SKM-1 (cell line): ENCODE measurements around the gene TFF3.
A peak's percentile ranks its signal among the peaks of the same experiment; 100 is the strongest.

ENCODE experiments used
- DNase-seq: peaks from one replicate; lab custom pipeline; 2025; ENCODE audit not compliant: unreplicated experiment; lab: John Stamatoyannopoulos, UW

The TFF3 gene

DNA sequence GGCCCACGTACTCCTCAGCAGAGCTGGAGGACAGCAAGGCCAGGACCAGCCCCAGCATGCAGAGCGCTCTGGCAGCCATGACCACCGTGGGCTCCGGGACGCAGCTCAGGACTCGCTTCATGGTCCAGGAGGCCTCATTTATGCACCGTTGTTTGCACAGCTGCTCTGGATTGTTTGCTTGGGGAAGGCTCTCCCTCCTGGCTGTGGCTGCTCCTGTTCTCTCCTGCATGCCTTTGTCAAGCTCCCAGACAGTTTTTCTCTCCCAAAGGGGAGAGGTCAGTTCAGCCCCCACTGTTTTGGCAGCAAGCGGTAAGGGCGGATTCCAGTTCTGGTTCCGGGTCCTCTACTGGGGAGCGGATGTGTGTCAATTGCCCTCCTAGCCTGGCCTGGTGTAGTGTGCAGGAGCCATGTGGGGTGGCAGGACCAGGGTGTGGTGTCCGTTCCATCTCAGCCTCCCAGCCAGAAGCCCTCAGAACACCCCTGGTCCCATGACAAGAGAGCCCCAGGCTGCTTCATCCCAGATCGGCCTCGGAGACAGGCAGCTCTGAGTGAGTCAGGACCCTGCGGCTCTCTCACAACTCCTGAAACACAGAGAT lies at the start of gene TFF3:
Gene TFF3 (minus strand): TSS at position 114 of the 596 bp plus-strand sequence. CDS start 35 bp downstream, at position 79.
- no peak for DNase-seq

GRCh38 chr21:42364304-42364865 lies 49.2 kb upstream of the TFF3 start:
- DNase-seq, result peak; percentile 22

- DNase-seq, result no peak
Measured at GRCh38 chr21:42363312-42363711, 48.1 kb upstream of the TFF3 start.

DNA sequence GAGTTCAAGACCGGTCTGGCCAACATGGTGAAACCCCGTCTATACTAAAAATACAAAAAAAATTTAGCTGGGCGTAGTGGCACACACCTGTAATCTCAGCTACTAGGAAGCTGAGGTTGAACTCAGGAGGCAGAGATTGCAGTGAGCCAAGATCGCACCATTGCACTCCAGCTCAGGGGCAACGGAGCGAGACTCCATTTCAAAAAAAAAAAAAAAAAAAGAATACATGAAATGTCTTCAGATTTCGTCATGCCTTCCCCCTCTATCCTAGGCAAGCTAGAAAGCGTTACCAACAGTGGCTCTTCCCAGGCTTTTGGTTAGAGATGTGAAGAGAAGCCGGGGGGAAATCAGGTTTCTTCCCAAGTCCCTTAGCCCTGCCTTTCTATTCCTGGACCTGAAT lies 47.5 kb upstream of the TFF3 start:
- no peak for DNase-seq

GRCh38 chr21:42362198-42362597 lies 47.0 kb upstream of the TFF3 start:
- DNase-seq, result no peak

DNA sequence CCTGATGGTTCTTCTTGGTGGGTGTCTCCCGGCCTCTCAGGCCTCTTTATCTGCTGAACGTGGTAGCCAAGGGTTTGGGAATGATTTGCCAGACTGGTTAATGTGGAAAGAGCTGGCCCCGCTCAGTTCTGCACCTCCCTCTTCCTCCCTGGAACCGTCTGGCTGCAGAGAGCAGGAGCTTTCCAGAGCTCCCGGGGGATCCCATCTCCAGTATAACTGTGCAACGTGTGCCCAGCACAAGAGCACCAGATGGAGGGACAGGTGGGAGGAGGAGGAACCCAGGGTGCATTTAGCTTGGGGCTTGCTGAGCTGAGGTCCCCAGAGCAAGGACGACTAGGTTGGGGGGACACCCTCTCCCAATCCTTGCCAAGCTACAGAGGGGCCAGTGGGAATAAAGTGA lies 46.1 kb upstream of the TFF3 start:
- DNase-seq, result no peak

DNA sequence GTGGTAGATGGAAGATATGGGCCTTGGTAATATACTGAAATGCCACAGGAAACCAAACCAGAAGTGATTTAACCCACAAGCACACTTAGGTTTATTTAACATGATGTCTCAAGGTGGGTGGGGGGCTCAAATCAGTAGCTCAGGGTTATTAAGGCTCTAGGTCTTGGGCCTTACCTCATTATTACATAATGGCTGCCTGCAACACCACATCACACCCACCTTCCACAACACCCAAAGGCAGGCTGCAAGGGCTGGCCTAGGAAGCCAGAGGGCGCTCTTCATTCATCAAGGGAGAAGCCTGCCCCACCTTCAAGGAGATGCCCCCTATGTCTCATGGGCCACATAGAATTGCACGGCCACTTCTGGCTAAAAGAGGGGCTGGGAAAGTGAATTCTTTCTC lies 45.1 kb upstream of the TFF3 start:
- no peak for DNase-seq

DNA sequence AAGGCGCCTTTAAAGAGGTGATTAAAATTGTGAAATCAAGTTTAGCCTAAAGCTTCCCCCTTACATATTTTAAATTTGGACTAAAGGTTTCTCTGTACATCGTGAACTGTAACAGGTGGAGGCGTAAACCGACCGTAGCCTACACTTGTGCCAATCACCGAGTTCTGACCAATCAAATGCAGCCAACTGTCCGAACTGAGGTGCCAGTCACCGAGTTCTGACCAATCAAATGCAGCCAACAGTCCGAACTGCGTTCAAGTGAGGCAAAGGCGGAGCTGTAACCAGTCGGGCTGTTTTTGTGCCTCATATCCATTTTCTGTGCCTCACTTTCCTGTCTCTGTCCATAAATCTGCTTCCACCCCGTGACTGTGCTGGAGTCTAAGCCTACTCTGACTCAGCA lies 43.7 kb upstream of the TFF3 start:
- DNase-seq, result no peak

GRCh38 chr21:42358261-42358660 lies 43.1 kb upstream of the TFF3 start:
- DNase-seq, result no peak

- DNase-seq, result no peak
Measured at GRCh38 chr21:42357307-42357706, 42.1 kb upstream of the TFF3 start.

DNA sequence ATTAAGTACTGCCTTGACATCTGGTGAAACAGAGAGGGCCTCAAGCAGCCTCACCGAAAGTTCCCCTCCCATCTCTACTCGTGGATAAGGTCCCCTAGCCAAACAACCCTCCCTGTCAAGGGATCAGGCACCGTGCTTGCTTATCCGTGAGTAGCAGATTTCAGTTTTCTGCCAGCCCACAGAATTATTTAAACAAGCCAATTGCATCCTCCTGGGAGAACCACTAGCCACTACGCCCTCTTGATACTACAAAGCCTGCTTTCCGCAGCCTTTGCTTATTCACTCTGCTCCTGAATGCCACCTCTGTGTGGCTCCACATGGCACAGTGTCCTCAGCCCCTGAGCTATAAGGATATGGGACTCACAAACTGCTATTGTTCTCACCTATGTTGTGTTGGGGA lies 41.4 kb upstream of the TFF3 start:
- no peak for DNase-seq

DNA sequence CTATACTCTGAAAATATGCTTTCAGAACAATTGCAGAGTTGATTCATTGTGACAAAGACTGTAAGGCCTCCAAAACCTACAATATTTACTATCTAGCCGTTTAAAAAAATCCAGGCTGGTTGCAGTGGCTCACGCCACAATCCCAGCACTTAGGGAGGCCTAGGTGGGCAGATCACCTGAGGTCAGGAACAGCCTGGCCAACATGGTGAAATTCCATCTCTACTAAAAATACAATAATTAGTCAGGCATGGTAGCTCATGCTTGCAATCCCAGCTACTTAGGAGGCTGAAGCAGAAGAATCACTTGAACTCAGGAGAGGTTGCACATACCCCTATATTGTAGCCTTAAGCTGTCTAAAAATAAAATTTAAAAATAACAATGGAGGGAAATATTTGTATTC lies 40.8 kb upstream of the TFF3 start:
- DNase-seq, result no peak

DNA sequence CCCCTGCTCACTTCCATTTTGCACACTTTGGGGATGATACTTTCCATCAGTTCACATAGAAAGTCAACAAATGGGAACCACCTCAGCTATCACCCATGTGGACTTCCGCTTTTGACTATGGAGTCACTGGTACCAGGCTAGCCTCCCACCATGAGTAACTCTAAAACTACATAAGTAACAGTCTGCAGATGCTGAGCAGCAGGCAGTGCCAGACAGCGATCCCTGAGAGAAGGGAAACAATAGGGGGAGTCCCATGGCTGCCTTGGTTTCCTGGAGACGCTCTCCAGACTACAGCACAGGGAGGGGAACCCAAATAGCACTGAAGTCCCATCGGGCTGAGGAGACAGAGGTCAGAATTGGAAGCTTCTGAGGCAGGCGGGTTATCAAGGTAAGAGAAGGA lies 38.4 kb upstream of the TFF3 start:
- DNase-seq, result no peak

DNA sequence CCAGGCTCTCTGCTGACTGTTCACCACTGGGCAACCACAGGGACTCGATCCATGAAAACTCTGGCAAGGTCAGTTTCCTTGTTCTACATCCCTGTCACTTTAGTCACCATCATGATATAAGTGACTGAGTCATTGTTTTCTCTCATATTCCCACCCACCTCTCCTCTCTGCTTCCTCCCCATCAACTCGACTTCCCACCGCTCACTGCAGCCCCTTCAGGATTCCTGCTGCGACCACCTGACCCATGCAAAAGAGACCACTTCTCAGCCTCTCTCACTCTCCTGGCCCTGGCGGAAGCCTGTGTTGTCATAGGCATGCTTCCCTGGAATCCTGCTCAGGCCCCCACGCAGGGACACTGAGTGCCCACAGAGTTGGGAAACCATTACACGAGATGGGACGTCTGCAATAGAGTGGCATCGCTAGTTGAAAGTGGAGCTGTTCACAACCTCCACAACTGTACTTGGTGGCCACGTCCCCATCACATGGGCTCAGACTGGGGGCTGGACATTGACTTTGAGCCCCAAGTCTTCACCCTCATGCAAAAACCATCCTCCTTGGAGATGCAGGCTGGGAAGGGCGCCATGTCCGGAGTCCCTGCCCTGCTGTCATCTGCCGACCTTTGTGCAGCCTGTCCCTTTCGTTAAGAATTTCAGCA lies 37.4 kb upstream of the TFF3 start:
- no peak for DNase-seq

GRCh38 chr21:42351626-42352440 lies 36.6 kb upstream of the TFF3 start:
- no peak for DNase-seq

- DNase-seq, result no peak
Measured at GRCh38 chr21:42350927-42351426, 35.8 kb upstream of the TFF3 start, which contains the start of gene TFF2. TFF2 (minus strand) TSS chr21:42350994; CDS start chr21:42350957, 37 bp downstream.

- no peak for DNase-seq
Measured at GRCh38 chr21:42350318-42350910, 35.2 kb upstream of the TFF3 start.

DNA sequence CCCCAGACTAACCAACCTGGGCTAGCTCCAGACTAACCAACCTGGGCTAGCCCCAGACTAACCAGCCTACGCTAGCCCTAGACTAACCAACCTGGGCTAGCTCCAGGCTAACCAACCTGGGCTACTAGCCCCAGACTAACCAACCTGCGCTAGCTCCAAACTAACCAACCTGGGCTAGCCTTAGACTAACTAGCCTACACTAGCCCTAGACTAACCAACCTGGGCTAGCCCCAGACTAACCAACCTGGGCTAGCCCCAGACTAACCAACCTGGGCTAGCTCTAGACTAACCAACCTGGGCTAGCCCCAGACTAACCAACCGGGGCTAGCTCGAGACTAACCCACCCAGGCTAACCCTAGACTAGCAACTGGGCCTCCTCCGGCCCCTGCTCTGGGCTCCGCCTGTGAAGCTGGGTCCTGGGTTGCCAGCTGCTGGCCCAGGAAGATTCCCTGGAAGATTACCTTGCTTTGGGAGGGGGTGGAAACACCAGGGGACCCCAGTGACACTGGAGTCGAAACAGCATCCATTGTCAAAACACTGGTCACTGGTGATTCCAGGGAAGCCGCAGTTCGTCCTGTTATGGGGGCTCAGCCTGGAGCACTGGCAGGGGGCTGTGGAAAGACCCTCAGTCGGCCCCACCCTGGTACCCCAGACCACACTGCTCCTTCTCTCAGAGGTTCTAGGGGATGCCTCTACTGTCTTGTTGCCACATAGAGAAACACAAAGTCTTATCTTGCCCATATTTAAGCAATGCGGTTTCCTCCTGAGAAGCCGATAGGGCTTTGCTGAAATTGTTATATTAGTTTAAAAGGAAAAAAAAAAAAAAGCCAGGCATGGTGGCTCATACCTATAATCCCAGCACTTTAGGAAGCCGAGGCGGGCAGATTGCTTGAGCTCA lies 34.5 kb upstream of the TFF3 start:
- DNase-seq, result no peak

DNA sequence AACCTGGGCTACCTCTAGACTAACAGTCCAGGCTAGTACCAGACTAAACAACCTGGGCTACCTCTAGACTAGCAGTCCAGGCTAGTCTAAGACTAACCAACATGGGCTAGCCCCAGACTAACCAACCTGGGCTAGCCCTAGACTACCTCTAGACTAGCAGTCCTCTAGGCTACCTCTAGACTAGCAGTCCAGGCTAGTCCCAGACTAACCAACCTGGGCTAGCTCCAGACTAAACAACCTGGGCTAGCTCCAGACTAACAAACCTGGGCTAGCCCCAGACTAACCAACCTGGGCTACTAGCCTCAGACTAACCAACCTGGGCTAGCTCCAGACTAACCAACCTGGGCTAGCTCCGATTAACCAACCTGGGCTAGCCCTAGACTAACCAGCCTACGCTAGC lies 33.6 kb upstream of the TFF3 start:
- DNase-seq, result no peak
